Esophagus muscularis mucosa (tissue), 4 donors: ENCODE measurements around the gene FBXW9. TPM values are rescaled to one million over a fixed set of nuclear protein-coding genes. Genes with fewer than 3 reads are reported as not detected.

Source experiments
- DNase-seq: peaks from one replicate; pipeline ENCODE4 v3.0.0-alpha.2; 2017; ENCODE audit errors: extremely low spot score
- H3K27ac ChIP-seq, 4 donors: fragments of 200-600 bp; sonication (generic); replicated peaks in 1 of 4; 1 replicate in 3 of 4; 2 replicates in 1 of 4; pipeline ENCODE4 v1.5.1; 2016 to 2019; ENCODE audit warnings: mild to moderate bottlenecking in 1 of 4
- H3K27me3 ChIP-seq, 4 donors: fragments of 200-600 bp; sonication (generic); one replicate each; pipeline versions ENCODE4 v1.5.1 to v1.6.0; 2016 to 2019
- H3K36me3 ChIP-seq, 4 donors: fragments of 200-600 bp; sonication (generic); one replicate each; pipeline ENCODE4 v1.5.1; 2016 to 2019
- H3K4me1 ChIP-seq, 4 donors: fragments of 200-600 bp; sonication (generic); one replicate each; pipeline ENCODE4 v1.5.1; 2016 to 2019
- H3K4me3 ChIP-seq, 4 donors: fragments of 200-600 bp; sonication (generic); 1 replicate in 2 of 4; 2 replicates in 2 of 4; pipeline ENCODE4 v1.5.1; 2016 to 2019; ENCODE audit warnings: mild to moderate bottlenecking in 4 of 4, moderate library complexity in 1 of 4
- H3K9me3 ChIP-seq, 4 donors: fragments of 200-600 bp; sonication (generic); 1 replicate in 3 of 4; 2 replicates in 1 of 4; pipeline ENCODE4 v1.5.1; 2016 to 2019
- EP300 ChIP-seq: sonication (generic); formaldehyde crosslinking; IDR thresholded peaks from one replicate; pipeline ENCODE4 v1.6.1; 2017; ENCODE audit warnings: antibody characterized with exemption
- POLR2A ChIP-seq: fragments of 450-650 bp; IDR thresholded peaks from one replicate; pipeline ENCODE4 v1.6.1; 2017; ENCODE audit warnings: antibody characterized with exemption, moderate library complexity, mild to moderate bottlenecking, low read depth
- POLR2AphosphoS5 ChIP-seq, 2 donors: sonication (generic); formaldehyde crosslinking; IDR thresholded peaks; one replicate each; pipeline ENCODE4 v1.6.1; 2017; ENCODE audit warnings: antibody characterized with exemption in 2 of 2
- WGBS: methylation state at CpG from one replicate; pipeline ENCODE4 v1.1.5; 2018; 5-methylcytosine and 5-hydroxymethylcytosine counted together
- intact Hi-C: fragments of 100-400 bp; cut with DNase I; formaldehyde crosslinking; loops from one replicate; pipeline ENCODE4 v1.15.1; 2023
- total RNA-seq, 4 donors: library from RNA; depleted of rRNA; stranded (reverse); fragments of >200 nt; gene quantifications; one replicate each; pipeline versions ENCODE4 v1.1.0 to v1.2.1, GENCODE V29; 2016
- TF ChIP-seq, protein P1 (sequence below), 3 experiments: fragments of 200-600 bp in 2 of 3; fragments of 450-650 bp in 1 of 3; sonication (generic) in 2 of 3; IDR thresholded peaks; one replicate each; pipeline ENCODE4 v1.5.1; 2017 to 2019; ENCODE audit warnings: antibody characterized with exemption in 3 of 3, mild to moderate bottlenecking in 2 of 3, moderate library complexity in 1 of 3

The FBXW9 gene
- total RNA-seq, 4 donors from 2014 or later = 4.3 to 10.6 (median 7.5) TPM

DNA sequence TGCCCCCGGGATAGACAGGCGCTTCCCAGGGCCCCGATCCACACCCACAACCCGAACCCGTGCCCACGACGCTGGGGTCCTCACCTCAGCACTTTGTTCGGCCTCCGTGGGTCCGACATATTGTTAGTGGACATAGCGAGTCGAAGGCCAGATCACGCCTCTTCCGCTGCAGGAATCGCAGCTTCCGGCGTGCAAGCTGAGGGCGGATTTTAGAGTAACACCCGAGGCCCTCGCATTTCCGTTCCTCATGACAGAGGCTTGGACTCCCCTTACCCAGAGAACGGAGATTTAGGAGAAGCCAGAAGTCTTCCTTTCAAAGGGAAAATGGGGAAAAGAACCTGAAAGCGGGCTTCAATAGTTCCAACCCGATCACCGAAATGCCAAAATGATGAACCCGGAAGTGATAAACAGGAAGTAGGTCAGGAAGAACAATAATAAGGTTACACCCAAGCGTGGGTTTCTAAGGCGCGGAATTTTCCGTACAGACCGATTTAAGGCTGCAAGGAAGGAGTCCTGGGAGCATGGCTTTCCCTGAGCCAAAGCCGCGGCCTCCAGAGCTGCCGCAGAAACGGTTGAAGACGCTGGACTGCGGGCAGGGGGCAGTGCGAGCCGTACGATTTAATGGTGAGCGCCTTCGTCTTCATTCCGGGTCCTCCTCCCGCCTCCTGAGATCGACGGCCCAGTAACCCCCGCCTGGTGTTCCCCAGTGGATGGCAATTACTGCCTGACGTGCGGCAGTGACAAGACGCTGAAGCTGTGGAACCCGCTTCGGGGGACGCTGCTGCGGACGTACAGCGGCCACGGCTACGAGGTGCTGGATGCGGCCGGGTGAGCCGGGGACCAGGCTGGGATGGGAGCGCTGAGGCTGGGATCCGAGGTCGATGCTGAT is 26.9 kb downstream of the FBXW9 start:
- Histone ChIP-seq H3K27ac (peak overlapping the region; percentile 89 to 94 (median 92)), H3K4me1 (peaks cover 38 to 63% (median 50%) of the 10 kb centered on the region in 4 donors), H3K4me3 (peak overlapping the region; percentile 66 to 92 (median 72)), H3K36me3 (peaks cover 18 to 42% (median 34%) of the 10 kb centered on the region in 4 donors), H3K27me3 (no peaks in the 10 kb centered on the region), H3K9me3 (no peaks in the 10 kb centered on the region)
- WGBS = 0% methylated on average over 17 of the region's 64 CpGs
- TF ChIP-seq, protein P1, sequence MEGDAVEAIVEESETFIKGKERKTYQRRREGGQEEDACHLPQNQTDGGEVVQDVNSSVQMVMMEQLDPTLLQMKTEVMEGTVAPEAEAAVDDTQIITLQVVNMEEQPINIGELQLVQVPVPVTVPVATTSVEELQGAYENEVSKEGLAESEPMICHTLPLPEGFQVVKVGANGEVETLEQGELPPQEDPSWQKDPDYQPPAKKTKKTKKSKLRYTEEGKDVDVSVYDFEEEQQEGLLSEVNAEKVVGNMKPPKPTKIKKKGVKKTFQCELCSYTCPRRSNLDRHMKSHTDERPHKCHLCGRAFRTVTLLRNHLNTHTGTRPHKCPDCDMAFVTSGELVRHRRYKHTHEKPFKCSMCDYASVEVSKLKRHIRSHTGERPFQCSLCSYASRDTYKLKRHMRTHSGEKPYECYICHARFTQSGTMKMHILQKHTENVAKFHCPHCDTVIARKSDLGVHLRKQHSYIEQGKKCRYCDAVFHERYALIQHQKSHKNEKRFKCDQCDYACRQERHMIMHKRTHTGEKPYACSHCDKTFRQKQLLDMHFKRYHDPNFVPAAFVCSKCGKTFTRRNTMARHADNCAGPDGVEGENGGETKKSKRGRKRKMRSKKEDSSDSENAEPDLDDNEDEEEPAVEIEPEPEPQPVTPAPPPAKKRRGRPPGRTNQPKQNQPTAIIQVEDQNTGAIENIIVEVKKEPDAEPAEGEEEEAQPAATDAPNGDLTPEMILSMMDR (IDR thresholded peaks at IDR 0.05) = peak in 1 of 3 experiments; percentile 22
- peak; percentile 77 to 81 for TF ChIP-seq POLR2AphosphoS5 (IDR thresholded peaks at IDR 0.05)
- TF ChIP-seq POLR2A = no peak
- TF ChIP-seq EP300 = no peak
- intact Hi-C loops = loop anchor here (5.0 kb wide), 1 partner anchor 53 kb away; the partner anchor contains the start of gene TNPO2
- peak; percentile 97 for DNase-seq

DNA sequence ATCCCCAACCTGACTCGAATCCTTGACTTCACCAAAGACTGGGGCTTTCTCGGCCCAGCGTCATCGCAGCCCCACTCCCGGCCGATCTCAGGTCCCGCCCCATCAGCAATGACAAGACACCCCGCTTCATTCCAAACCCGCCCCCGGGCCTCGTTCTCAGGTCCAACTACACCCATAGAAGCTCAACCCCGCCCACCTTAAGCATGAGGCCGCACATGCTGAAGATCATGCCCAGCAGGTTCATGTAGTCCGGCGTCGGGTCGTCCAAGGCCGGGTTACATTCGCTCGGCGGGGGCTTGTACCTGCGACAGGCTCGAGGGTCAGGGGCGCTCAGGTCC is 27.5 kb downstream of the FBXW9 start:
- intact Hi-C loops = no loop called here
- WGBS = under 1% methylated on average over 17 of the region's 24 CpGs
- Histone ChIP-seq H3K36me3 (peaks cover 13 to 42% (median 34%) of the 10 kb centered on the region in 4 donors), H3K9me3 (no peaks in the 10 kb centered on the region), H3K4me3 (peak overlapping the region; percentile 66 to 92 (median 72)), H3K27ac (peak overlapping the region; percentile 89 to 94 (median 92)), H3K4me1 (peaks cover 38 to 68% (median 52%) of the 10 kb centered on the region in 4 donors), H3K27me3 (no peaks in the 10 kb centered on the region)
- DNase-seq = peak; percentile 93
- TF ChIP-seq EP300 (no peak), POLR2A (no peak)
- TF ChIP-seq, protein P1 (IDR thresholded peaks at IDR 0.05) = no peak

DNA sequence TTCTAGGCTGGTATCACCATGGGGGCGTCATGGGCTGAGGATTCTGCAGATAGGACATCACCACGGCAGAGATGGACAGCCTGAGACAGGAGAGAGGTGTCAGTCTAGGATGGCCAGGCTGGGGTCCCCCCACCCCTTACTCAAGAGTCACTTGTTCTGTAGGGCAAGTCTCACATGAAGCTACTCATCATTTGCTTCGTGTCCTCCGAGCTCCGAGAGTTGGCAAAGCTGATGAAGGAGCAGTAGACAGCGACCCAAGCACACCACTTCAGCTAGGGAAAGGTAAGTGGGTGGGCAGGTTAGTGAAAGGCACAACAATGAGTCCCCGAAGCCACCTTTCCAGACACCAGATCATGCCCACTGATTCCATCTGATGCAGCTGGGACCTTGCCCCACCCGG is 28.1 kb downstream of the FBXW9 start:
- H3K27ac ChIP-seq = peak overlapping the region; percentile 89 to 94 (median 92)

DNA sequence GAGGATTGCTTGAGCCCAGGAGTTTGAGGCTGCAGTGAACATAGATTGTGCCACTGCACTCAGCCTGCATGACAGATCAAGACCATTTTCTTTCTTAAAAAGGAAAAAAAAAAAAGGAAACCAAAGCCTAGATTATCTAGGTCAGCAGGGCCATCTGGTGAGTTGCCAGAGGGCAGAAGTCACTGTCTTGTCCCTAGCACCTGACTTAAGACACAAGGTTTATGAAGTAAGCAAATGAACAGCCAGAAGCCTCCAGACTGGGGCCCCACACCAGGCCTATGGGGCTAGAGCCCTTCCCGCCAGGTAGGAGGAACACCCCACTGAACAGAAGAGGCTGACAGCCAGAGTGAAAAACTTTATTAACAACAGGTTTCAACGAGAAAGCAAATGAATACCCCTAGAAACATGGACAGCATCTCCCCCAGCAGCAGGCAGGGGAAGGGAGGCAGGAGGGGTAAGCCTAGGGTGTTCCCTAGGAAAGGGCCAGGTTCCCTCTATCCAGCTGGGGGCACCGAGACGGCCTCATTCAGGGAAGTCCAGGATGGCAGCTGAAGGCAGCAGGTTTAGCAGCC is 28.6 kb downstream of the FBXW9 start:
- WGBS = 80% methylated on average over 4 of the region's 4 CpGs
- Histone ChIP-seq H3K9me3 (no peaks in the 10 kb centered on the region), H3K27ac (peak overlapping the region; percentile 77 to 94 (median 88)), H3K4me3 (peak overlapping the region; percentile 66 to 92 (median 74)), H3K27me3 (no peaks in the 10 kb centered on the region), H3K36me3 (peaks cover 12 to 42% (median 34%) of the 10 kb centered on the region in 4 donors), H3K4me1 (peaks cover 38 to 68% (median 52%) of the 10 kb centered on the region in 4 donors)
- no peak for DNase-seq
- TF ChIP-seq, protein P1 (IDR thresholded peaks at IDR 0.05) = no peak
- TF ChIP-seq POLR2A (no peak), EP300 (no peak), POLR2AphosphoS5 (IDR thresholded peaks at IDR 0.05) (no peak)
- intact Hi-C loops = no loop called here

More for the DNA sequence above, 28.1 kb downstream of the FBXW9 start:
- peaks cover 10 to 42% (median 34%) of the 10 kb centered on the region in 4 donors for H3K36me3 ChIP-seq
- H3K27me3 ChIP-seq = no peaks in the 10 kb centered on the region
- no peaks in the 10 kb centered on the region for H3K9me3 ChIP-seq
- TF ChIP-seq POLR2AphosphoS5 (IDR thresholded peaks at IDR 0.05) = no peak
- TF ChIP-seq, protein P1 (IDR thresholded peaks at IDR 0.05) = no peak
- TF ChIP-seq EP300 = no peak
- no peak for TF ChIP-seq POLR2A
- peak overlapping the region; percentile 66 to 92 (median 72) for H3K4me3 ChIP-seq
- no peak for DNase-seq
- intact Hi-C loops = no loop called here
- WGBS = 68% methylated on average over 8 of the region's 8 CpGs
- H3K4me1 ChIP-seq = peaks cover 38 to 68% (median 52%) of the 10 kb centered on the region in 4 donors
